Measurements from ENCODE around the gene OR52N2.

- TF ChIP-seq EZH2 (IDR thresholded peaks at IDR 0.05; ENCODE audit: low read depth) (no peak), CTCF (conservative IDR thresholded peaks at IDR 0.05) (no peak)
Observed at GRCh38 chr11:5865826-5866225, 57.1 kb downstream of the OR52N2 start.

All from PC-9 (cell line).